AG09309 (cell line): Measurements from ENCODE around the gene PPP1R9A.
"Not testable (repeated sequence)": the region's sequence is repeated elsewhere in the genome, so short reads cannot be mapped to it uniquely, and the experiment has no call there.

ENCODE experiments used
- DNase-seq: peaks from one replicate; pipeline ENCODE4 v3.0.0-alpha.2; 2010; ENCODE audit warnings: low read depth
- H3K4me3 ChIP-seq: 2 replicates; pipeline ENCODE4 v1.5.1; 2011; ENCODE audit warnings: mild to moderate bottlenecking, low read depth, low read length, moderate library complexity; ENCODE audit not compliant: control insufficient read depth
- CTCF ChIP-seq: IDR thresholded peaks from 2 replicates; pipeline ENCODE4 v1.5.1; 2011; ENCODE audit warnings: mild to moderate bottlenecking, low read depth, low read length, inconsistent platforms; ENCODE audit not compliant: insufficient read depth, control insufficient read depth; ENCODE audit errors: missing control alignments

PPP1R9A gene

GRCh38 chr7:95001815-95002561, 94.6 kb downstream of the PPP1R9A start:
- no peak for TF ChIP-seq CTCF
- H3K4me3 ChIP-seq = no peak overlapping the region
- no peak for DNase-seq

- no peak for TF ChIP-seq CTCF
These were observed 95.4 kb downstream of the PPP1R9A start for GRCh38 chr7:95002775-95003174.

GRCh38 chr7:95004618-95005247, 97.3 kb downstream of the PPP1R9A start:
- no peak for DNase-seq
- no peak for TF ChIP-seq CTCF
- H3K4me3 ChIP-seq = no peak overlapping the region

More at GRCh38 chr7:95002775-95003174, 95.4 kb downstream of the PPP1R9A start:
- no peak overlapping the region for H3K4me3 ChIP-seq
- DNase-seq = no peak

- H3K4me3 ChIP-seq = no peak overlapping the region
- no peak for DNase-seq
- TF ChIP-seq CTCF = no peak
These were observed 98.6 kb downstream of the PPP1R9A start for GRCh38 chr7:95006010-95006409.

GRCh38 chr7:95008773-95009172, 101.4 kb downstream of the PPP1R9A start:
- DNase-seq, H3K4me3 ChIP-seq: not testable (repeated sequence)

- H3K4me3 ChIP-seq = no peak overlapping the region
- TF ChIP-seq CTCF = no peak
- no peak for DNase-seq
These were observed 103.9 kb downstream of the PPP1R9A start for GRCh38 chr7:95011146-95011928.

GRCh38 chr7:95011995-95012394, 104.6 kb downstream of the PPP1R9A start:
- H3K4me3 ChIP-seq = no peak overlapping the region
- no peak for DNase-seq
- TF ChIP-seq CTCF = no peak
